Osteocyte (in vitro differentiated cells): Measurements from ENCODE around the gene KLHDC8B. TPM values are rescaled to one million over a fixed set of nuclear protein-coding genes. Genes with fewer than 3 reads are reported as not detected.

Experiments
- DNase-seq: peaks from one replicate; pipeline ENCODE4 v3.0.0; 2021; ENCODE audit warnings: mixed read lengths; ENCODE audit not compliant: unreplicated experiment; ENCODE audit errors: extremely low spot score
- H3K27ac Mint-ChIP-seq: one replicate; pipeline ENCODE4 v1.8.0; 2021; ENCODE audit warnings: mild to moderate bottlenecking, mixed read lengths; ENCODE audit not compliant: unreplicated experiment
- H3K27me3 Mint-ChIP-seq: one replicate; pipeline ENCODE4 v1.8.0; 2021; ENCODE audit warnings: mixed read lengths; ENCODE audit not compliant: unreplicated experiment
- H3K36me3 Mint-ChIP-seq: one replicate; pipeline ENCODE4 v1.8.0; 2021; ENCODE audit warnings: mixed read lengths; ENCODE audit not compliant: unreplicated experiment
- H3K4me1 Mint-ChIP-seq: one replicate; pipeline ENCODE4 v1.8.0; 2021; ENCODE audit warnings: mixed read lengths; ENCODE audit not compliant: unreplicated experiment
- H3K4me3 Mint-ChIP-seq: one replicate; pipeline ENCODE4 v1.8.0; 2021; ENCODE audit warnings: mild to moderate bottlenecking, moderate library complexity, mixed read lengths; ENCODE audit not compliant: unreplicated experiment
- H3K9me3 Mint-ChIP-seq: one replicate; pipeline ENCODE4 v1.8.0; 2021; ENCODE audit warnings: mixed read lengths; ENCODE audit not compliant: unreplicated experiment
- total RNA-seq: library from RNA; stranded (reverse); gene quantifications from 2 replicates; pipeline ENCODE4 v1.2.1, GENCODE V29; 2021
- TF ChIP-seq, protein P1 (sequence below): fragments of 200-600 bp; sonication (generic); IDR thresholded peaks from 2 replicates; pipeline ENCODE4 v1.5.0; 2021; ENCODE audit warnings: antibody characterized with exemption, mild to moderate bottlenecking, moderate library complexity

The KLHDC8B gene
- total RNA-seq, 1 donor from 2014 or later: 17.9 TPM

DNA sequence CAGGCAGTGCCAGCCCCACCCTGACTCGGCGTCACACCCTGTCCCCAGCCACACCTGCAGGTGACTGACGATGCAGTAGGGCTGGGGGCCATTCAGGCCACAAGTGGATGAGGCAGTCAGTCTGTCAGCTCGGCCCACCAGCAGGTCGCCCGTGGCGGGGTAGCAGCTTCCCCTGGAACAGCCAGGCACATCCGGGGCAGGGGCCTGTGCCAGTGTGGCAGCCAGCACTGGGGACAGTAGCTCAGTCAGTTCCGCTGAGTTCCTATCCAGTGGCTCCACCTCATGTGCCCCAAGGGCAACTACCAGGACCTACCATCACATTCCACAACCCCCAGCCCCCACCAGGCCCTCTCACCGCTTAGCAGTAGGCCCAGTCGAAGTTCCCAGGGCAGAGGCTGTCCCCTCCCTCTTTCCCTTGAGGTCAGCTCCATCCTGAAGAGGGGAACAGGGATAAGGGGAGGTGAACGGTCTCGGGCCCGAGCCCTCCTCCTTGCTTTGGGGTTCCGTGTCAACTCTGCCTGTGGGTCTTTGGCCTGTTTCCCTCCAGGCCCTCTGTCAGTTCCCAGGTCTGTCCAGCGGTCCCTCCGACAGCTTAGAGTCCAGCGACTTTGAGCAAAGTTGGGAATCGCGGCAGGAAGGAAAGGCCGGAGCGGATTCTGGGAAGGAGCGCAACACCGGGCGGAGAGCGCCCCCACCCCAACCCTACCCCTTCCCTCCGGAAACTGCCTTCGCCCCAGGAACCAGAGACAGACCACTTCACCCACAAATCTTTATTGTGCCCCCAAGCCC lies 38.8 kb upstream of the KLHDC8B start, which contains the start of gene LAMB2:
LAMB2 (minus strand) TSS at position 614 of the 789 bp plus-strand sequence; CDS start at position 431, 183 bp downstream.
- Mint-ChIP-seq H3K36me3 (peaks cover 10% of the 10 kb centered on the region), H3K9me3 (no peaks in the 10 kb centered on the region), H3K4me3 (peak within 1 kb of the TSS; percentile 89), H3K27me3 (no peaks in the 10 kb centered on the region), H3K27ac (peak within 1 kb of the TSS; percentile 92), H3K4me1 (peaks cover 13% of the 10 kb centered on the region)
- peak; percentile 90 for DNase-seq
- TF ChIP-seq, protein P1, sequence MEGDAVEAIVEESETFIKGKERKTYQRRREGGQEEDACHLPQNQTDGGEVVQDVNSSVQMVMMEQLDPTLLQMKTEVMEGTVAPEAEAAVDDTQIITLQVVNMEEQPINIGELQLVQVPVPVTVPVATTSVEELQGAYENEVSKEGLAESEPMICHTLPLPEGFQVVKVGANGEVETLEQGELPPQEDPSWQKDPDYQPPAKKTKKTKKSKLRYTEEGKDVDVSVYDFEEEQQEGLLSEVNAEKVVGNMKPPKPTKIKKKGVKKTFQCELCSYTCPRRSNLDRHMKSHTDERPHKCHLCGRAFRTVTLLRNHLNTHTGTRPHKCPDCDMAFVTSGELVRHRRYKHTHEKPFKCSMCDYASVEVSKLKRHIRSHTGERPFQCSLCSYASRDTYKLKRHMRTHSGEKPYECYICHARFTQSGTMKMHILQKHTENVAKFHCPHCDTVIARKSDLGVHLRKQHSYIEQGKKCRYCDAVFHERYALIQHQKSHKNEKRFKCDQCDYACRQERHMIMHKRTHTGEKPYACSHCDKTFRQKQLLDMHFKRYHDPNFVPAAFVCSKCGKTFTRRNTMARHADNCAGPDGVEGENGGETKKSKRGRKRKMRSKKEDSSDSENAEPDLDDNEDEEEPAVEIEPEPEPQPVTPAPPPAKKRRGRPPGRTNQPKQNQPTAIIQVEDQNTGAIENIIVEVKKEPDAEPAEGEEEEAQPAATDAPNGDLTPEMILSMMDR: no peak

DNA sequence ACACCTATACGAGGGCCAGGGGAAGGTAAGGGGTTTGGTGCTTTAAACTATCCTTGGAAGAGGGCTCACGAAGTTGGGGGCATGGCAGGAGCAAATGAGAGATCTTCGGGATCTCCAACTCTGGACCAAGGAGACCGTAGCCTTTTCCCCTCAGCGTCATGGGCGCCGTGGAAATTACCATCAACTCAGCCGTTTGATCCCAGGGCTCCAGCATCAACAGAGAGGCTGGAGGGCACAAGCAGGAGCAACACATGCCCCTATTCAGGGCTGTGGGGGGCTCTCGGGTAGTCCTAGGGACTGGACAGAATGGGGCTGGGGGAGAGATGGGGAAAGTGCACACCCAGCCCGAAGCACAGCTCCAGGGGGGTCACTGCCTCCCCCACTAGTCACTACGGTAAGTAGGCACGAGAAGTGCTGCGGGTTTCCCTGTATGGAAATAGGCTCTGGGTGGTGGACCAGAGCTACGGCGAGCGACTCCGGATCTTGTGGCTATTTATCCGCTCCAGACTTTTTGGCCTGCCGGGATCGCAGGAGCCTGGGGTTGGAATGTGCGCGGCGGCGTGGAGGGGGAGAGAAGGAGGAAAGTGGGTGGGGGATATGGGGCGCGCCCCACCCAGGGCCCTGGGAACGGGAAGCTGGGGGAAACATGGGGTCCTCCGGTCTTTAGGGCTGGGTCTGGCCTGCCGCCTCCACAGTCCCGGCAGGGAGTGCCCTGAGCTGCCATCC lies 38.0 kb upstream of the KLHDC8B start:
- H3K36me3 Mint-ChIP-seq: peaks cover 6% of the 10 kb centered on the region
- H3K9me3 Mint-ChIP-seq: no peaks in the 10 kb centered on the region
- H3K27ac Mint-ChIP-seq: peak overlapping the region; percentile 92
- H3K4me1 Mint-ChIP-seq: peaks cover 13% of the 10 kb centered on the region
- peak overlapping the region; percentile 89 for H3K4me3 Mint-ChIP-seq
- TF ChIP-seq, protein P1: no peak
- peak; percentile 92 for DNase-seq
- H3K27me3 Mint-ChIP-seq: no peaks in the 10 kb centered on the region

- TF ChIP-seq, protein P1: no peak
- H3K36me3 Mint-ChIP-seq: peaks cover 2% of the 10 kb centered on the region
- H3K4me3 Mint-ChIP-seq: peak overlapping the region; percentile 89
- no peaks in the 10 kb centered on the region for H3K9me3 Mint-ChIP-seq
- no peaks in the 10 kb centered on the region for H3K27me3 Mint-ChIP-seq
- H3K4me1 Mint-ChIP-seq: peaks cover 13% of the 10 kb centered on the region
- DNase-seq: no peak
- H3K27ac Mint-ChIP-seq: peak overlapping the region; percentile 48
These were observed 36.7 kb upstream of the KLHDC8B start for GRCh38 chr3:49134471-49135265.

GRCh38 chr3:49135499-49135898 lies 35.9 kb upstream of the KLHDC8B start:
- Mint-ChIP-seq H3K4me3 (no peak overlapping the region), H3K27me3 (peaks cover 3% of the 10 kb centered on the region), H3K9me3 (peaks cover 3% of the 10 kb centered on the region), H3K36me3 (peaks cover 2% of the 10 kb centered on the region), H3K27ac (no peak overlapping the region), H3K4me1 (peaks cover 13% of the 10 kb centered on the region)
- DNase-seq: no peak
- TF ChIP-seq, protein P1: no peak
